Measurements from ENCODE around the gene SH3GL3.

DNA sequence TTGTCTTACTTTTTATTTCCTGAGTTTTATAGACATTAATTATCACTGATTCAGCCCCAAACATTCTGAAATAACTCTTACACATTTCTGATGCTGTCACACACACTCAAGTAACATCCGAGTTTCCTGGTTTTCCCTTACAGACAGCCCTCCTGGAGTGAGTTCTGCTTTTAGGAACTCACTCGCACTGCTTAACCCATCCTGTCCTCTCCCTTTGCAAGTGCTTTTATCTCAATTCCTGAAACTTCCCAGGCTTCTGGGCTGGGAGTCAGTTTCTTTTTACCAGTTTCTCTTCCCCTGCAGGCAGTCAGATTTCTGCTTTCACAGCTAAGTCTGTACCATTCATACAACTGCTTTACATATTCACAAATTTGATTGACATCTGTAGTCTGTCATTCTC is 15.6 kb upstream of the SH3GL3 start:
- TF ChIP-seq, protein P1, sequence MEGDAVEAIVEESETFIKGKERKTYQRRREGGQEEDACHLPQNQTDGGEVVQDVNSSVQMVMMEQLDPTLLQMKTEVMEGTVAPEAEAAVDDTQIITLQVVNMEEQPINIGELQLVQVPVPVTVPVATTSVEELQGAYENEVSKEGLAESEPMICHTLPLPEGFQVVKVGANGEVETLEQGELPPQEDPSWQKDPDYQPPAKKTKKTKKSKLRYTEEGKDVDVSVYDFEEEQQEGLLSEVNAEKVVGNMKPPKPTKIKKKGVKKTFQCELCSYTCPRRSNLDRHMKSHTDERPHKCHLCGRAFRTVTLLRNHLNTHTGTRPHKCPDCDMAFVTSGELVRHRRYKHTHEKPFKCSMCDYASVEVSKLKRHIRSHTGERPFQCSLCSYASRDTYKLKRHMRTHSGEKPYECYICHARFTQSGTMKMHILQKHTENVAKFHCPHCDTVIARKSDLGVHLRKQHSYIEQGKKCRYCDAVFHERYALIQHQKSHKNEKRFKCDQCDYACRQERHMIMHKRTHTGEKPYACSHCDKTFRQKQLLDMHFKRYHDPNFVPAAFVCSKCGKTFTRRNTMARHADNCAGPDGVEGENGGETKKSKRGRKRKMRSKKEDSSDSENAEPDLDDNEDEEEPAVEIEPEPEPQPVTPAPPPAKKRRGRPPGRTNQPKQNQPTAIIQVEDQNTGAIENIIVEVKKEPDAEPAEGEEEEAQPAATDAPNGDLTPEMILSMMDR (IDR thresholded peaks at IDR 0.05) = no peak
- no peak for TF ChIP-seq POLR2A (IDR thresholded peaks at IDR 0.05)

All from lower leg skin (tissue), 3 donors.